ENCODE measurements around the gene RASA3. TPM values are rescaled to one million over a fixed set of nuclear protein-coding genes. Genes with fewer than 3 reads are reported as not detected.
"Not testable (repeated sequence)": the region's sequence is repeated elsewhere in the genome, so short reads cannot be mapped to it uniquely, and the experiment has no call there.

RASA3 gene
- total RNA-seq = 11.7 TPM

- DNase-seq (ENCODE audit: low spot score) = peak; percentile 54
Measured at GRCh38 chr13:114132419-114133121, at the start of gene RASA3. TSS of gene RASA3 (minus strand) at chr13:114132623. CDS start at chr13:114132489, 134 bp downstream.

DNA sequence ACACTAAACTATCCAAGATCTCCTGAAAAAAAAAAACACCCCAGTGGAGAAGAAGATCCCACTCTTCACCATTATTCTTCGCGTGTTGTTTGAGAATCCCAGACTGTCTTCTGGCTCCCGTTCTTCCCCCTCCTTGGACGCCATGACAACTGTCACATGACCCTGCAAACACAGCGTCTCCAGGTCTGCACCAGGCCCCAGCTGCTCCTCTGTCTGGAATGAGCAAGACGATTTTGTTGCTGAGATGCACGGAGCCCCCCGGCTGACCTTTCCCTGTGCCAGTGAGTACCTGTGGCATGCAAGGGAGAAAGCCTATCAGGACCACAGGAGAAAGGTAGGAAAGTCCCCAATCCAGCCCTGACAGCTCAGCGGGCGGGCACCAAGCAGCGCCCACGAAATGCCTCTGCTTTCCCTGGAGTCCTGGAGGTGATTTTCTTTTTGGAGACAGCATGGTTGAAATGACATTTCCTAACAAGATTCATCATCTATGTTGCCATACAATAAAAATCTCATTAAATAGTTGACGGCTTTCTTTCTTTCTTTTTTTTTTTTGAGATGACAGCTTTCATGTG lies 46.8 kb upstream of the RASA3 start, which contains the start of gene CFAP97D2:
TSS of gene CFAP97D2 (plus strand) at position 171 of the 572 bp plus-strand sequence. CDS start at position 245, 74 bp downstream.
- DNase-seq (ENCODE audit: low spot score) = no peak

DNA sequence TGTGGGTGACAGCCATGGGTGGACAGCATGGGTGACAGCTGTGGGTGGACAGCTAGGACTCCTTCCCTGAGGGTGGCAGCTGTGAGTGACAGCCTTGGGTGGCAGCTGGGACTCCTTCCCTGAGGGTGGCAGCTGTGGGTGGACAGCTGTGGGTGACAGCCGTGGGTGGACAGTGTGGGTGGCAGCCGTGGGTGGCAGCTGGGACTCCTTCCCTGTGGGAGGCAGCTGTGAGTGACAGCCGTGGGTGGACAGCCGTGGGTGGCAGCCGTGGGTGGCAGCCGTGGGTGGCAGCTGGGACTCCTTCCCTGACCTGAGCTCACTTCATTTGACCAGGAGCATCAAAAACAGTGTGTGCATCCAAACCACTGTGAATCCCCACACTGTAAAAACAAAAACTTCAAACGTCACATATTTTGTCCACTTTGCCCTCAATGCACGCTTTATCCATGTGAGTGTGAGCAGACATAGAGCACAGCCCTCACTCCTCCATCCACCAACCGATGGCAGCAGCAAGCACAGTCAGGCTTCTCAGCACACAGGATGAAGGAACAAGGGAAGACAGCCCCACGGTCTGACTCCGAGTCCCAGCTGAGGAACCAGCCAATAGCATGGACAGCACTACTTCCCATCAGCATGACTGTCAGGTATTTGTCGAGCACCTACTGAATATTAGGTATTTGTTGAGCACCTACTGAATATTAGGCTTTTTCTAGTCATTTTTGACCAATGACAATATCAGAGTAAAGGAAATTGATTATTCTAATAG lies 45.0 kb upstream of the RASA3 start:
- DNase-seq (ENCODE audit: low spot score) = no peak

GRCh38 chr13:114176359-114176902 lies 44.0 kb upstream of the RASA3 start:
- DNase-seq (ENCODE audit: low spot score) = not testable (repeated sequence)

GRCh38 chr13:114174529-114174961 lies 42.1 kb upstream of the RASA3 start:
- no peak for DNase-seq (ENCODE audit: low spot score)

DNA sequence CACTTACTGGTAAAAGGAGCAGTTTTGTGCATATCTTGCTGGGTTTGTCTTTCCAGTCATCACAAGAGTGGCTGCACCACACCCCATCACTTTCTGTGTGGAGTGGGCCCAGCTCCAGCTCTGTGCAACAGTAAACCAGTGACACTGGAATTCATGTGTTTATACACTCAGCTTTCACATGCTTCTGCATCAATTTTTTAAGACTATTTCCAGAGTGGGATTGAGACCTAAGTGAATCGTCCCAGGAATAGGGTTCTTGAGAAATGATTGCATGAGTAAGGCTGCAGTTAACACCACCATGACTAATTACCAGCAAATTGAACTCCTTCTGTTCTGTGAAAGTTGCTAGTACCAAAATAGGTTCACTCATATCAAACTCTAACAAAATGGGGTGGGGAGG lies 41.3 kb upstream of the RASA3 start:
- DNase-seq (ENCODE audit: low spot score) = no peak

DNA sequence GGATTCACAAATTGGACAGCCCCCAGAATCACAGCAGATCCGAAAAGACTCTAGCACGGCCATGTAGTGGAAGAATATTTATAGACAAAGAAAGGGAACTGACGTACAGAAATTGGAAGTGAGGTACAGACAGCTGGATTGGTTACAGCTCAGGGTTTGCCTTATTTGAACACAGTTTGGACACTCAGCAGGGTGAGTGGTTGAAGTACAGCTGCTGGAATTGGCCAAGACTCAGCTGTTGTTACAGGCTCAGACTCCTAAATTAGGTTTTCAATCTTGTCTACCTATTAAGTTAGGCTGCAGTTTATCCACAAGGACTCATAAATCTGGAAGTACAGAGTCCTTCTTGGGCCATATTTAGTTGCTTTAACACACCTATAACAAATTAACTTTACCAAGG lies 40.8 kb upstream of the RASA3 start:
- no peak for DNase-seq (ENCODE audit: low spot score)

DNA sequence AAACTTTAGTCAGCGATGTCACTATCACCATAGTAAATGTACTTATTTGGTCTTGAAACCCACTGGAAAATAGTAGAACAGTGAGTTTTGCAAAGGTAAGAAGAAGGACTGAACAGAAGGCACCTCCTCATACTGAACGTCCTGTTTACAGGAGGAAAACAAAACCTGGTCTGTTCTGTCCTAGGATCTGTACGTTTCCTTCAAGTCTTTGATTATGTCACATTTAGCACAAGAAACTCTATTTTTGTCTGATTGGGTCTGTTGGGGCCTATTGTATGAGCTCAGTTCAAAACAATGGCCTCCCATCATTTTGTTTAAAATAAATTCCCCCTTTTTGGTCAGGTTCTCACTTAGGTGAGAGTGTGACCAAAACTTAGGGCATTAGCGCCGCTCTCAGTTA lies 35.5 kb upstream of the RASA3 start:
- no peak for DNase-seq (ENCODE audit: low spot score)

DNA sequence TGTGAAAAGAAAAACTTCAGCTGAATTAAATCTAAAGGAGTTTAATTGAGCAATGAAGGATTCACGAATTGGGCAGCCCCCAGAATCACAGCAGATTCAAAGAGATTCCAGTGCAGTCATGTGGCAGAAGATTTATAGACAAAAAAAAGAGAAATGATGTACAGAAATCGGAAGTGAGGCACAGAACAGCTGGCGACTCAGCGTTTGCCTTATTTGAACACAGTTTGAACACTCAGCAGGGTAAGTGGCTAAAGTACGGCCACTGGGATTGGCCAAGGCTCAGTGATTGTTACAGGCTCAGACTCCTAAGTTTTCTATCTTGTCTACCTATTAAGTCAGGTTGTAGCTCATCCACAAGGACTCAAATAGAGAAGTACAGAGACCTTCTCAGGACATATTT lies 35.0 kb upstream of the RASA3 start:
- no peak for DNase-seq (ENCODE audit: low spot score)

GRCh38 chr13:114166381-114167131 lies 34.1 kb upstream of the RASA3 start:
- no peak for DNase-seq (ENCODE audit: low spot score)

- no peak for DNase-seq (ENCODE audit: low spot score)
Measured at GRCh38 chr13:114164681-114165429, 32.4 kb upstream of the RASA3 start.

- DNase-seq (ENCODE audit: low spot score) = no peak
Measured at GRCh38 chr13:114164053-114164452, 31.6 kb upstream of the RASA3 start.

GRCh38 chr13:114162533-114162922 lies 30.1 kb upstream of the RASA3 start:
- DNase-seq (ENCODE audit: low spot score) = no peak

GRCh38 chr13:114161644-114162532 lies 29.5 kb upstream of the RASA3 start:
- peak; percentile 37 for DNase-seq (ENCODE audit: low spot score)

- no peak for DNase-seq (ENCODE audit: low spot score)
Measured at GRCh38 chr13:114161028-114161556, 28.7 kb upstream of the RASA3 start.

- not testable (repeated sequence) for DNase-seq (ENCODE audit: low spot score)
Measured at GRCh38 chr13:114158869-114159666, 26.6 kb upstream of the RASA3 start.

DNA sequence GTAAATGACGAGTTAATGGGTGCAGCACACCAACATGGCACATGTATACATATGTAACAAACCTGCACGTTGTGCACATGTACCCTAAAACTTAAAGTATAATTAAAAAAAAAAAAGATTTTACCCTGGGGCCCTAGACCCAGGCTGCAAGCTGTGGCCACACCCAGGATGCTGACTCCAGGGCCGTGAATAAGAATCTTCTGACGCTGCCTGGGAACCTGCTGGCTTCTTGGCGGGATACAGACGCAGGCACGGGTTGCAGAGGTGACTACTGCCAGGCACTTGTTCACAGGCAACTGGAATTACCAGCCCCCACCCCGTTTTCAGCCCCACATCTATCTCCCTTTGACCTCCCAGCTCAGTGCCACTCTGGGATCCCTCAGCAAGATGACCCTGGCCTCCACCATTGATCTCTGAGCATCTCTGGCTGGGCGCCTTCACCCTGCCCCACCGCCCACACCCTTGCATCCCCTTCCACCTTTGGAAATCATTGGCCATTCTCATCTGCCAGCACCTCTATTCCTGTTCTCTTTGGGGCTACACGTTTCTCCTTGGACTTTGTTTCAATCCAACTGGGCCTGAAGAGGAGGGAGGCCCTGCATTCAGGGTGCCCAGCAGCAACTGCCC lies 25.6 kb upstream of the RASA3 start:
- no peak for DNase-seq (ENCODE audit: low spot score)

Measured in mucosa of gallbladder (tissue), 1 donor.